Activated CD8-positive, alpha-beta T cell treated with anti-CD3 and anti-CD28 coated beads for 36 hours (primary cell): Measurements from ENCODE around the gene PAPOLA. TPM values are rescaled to one million over a fixed set of nuclear protein-coding genes. Genes with fewer than 3 reads are reported as not detected.
A peak's percentile ranks its signal among the peaks of the same experiment; 100 is the strongest.

Source experiments
- ATAC-seq: fragments of 200-7000 bp; cut with Tn5 transposase; one replicate; pipeline ENCODE4 v1.10.0; 2021; ENCODE audit warnings: mild to moderate bottlenecking, moderate library complexity
- CTCF ChIA-PET: fragments of 350-600 bp; sonication (Branson Sonifier 250); formaldehyde crosslinking; loops from one replicate; lab custom pipeline; 2021; ENCODE audit warnings: antibody characterized with exemption; lab: Charles Lee
- POLR2A ChIA-PET: fragments of 350-600 bp; sonication (Branson Sonifier 250); formaldehyde crosslinking; loops from one replicate; lab custom pipeline; 2021; ENCODE audit warnings: antibody characterized with exemption; lab: Charles Lee
- DNase-seq: peaks from one replicate; pipeline ENCODE4 v3.0.0-alpha.2; 2020
- H3K27ac Mint-ChIP-seq: one replicate; pipeline ENCODE4 v1.8.0; 2021; ENCODE audit warnings: mild to moderate bottlenecking, mixed read lengths
- H3K27me3 Mint-ChIP-seq: one replicate; pipeline ENCODE4 v1.8.0; 2021; ENCODE audit warnings: mixed read lengths
- H3K36me3 Mint-ChIP-seq: one replicate; pipeline ENCODE4 v1.8.0; 2021; ENCODE audit warnings: low read depth, mixed read lengths
- H3K4me1 Mint-ChIP-seq: one replicate; pipeline ENCODE4 v1.8.0; 2021; ENCODE audit warnings: low read depth, mixed read lengths
- H3K4me3 Mint-ChIP-seq: one replicate; pipeline ENCODE4 v1.8.0; 2021; ENCODE audit warnings: mild to moderate bottlenecking, moderate library complexity, mixed read lengths
- H3K9me3 Mint-ChIP-seq: one replicate; pipeline ENCODE4 v1.8.0; 2021; ENCODE audit warnings: mixed read lengths
- intact Hi-C: fragments of 100-400 bp; cut with micrococcal nuclease; formaldehyde crosslinking; loops from one replicate; pipeline ENCODE4 v1.10.0; 2022
- total RNA-seq, 2 experiments: library from RNA; stranded (reverse); gene quantifications; one replicate each; pipeline ENCODE4 v1.2.3, GENCODE V29; 2021
- TF ChIP-seq, protein P1 (sequence below): fragments of 200-600 bp; IDR thresholded peaks from one replicate; pipeline ENCODE4 v1.8.0; 2022; ENCODE audit warnings: antibody characterized with exemption, mild to moderate bottlenecking

The PAPOLA gene
- total RNA-seq, 2 experiments from 2014 or later, result 176 to 178 TPM

DNA sequence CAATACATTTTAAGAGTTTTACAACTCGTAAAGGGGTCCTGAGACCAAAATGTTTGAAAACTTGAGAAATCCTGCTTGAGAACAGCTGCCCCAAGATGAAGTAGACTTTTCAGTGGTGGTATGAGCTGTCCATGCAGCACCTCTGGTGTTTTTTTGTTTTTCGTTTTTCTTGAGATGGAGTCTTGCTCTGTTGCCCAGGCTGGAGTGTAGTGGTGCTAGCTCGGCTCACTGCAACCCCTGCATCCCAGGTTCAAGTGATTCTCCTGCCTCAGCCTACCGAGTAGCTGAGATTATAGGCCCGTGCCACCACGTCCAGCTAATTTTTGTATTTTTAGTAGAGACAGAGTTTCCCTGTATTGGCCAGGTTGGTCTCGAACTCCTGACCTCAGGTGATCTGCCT lies 5.5 kb downstream of the PAPOLA start:
- ChIA-PET POLR2A (no interaction called here), CTCF (interaction anchor here (1.7 kb wide), 1 partner anchor 407 kb away, joined by 4 read pairs; no protein-coding TSS in a partner anchor)
- H3K36me3 Mint-ChIP-seq, result peaks cover 36% of the 10 kb centered on the region
- H3K4me1 Mint-ChIP-seq, result peaks cover 81% of the 10 kb centered on the region
- H3K4me3 Mint-ChIP-seq, result no peak overlapping the region
- H3K9me3 Mint-ChIP-seq, result no peaks in the 10 kb centered on the region
- H3K27ac Mint-ChIP-seq, result peak overlapping the region; percentile 20
- TF ChIP-seq, protein P1, sequence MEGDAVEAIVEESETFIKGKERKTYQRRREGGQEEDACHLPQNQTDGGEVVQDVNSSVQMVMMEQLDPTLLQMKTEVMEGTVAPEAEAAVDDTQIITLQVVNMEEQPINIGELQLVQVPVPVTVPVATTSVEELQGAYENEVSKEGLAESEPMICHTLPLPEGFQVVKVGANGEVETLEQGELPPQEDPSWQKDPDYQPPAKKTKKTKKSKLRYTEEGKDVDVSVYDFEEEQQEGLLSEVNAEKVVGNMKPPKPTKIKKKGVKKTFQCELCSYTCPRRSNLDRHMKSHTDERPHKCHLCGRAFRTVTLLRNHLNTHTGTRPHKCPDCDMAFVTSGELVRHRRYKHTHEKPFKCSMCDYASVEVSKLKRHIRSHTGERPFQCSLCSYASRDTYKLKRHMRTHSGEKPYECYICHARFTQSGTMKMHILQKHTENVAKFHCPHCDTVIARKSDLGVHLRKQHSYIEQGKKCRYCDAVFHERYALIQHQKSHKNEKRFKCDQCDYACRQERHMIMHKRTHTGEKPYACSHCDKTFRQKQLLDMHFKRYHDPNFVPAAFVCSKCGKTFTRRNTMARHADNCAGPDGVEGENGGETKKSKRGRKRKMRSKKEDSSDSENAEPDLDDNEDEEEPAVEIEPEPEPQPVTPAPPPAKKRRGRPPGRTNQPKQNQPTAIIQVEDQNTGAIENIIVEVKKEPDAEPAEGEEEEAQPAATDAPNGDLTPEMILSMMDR, result no peak
- ATAC-seq (no peak), DNase-seq (no peak)
- H3K27me3 Mint-ChIP-seq, result no peaks in the 10 kb centered on the region
- intact Hi-C loops, result no loop called here

DNA sequence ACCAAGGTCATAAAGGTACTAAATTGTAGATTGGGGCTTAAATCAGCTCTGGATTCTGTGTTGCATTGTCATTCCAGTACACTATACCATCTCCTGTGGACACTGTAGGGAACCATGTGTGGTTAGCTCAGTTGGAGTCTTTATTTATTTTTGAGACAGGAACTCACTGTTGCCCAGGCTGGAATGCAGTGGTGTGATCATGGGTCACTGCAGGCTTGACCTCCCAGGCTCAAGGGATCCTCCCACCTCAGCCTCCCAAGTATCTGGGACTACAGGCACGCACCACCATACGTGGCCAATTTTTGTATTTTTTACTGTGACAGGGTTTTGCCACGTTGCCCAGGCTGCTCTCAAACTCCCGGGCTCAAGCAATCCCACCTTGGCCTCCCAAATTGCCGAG lies 6.7 kb downstream of the PAPOLA start:
- ChIA-PET POLR2A (no interaction called here), CTCF (interaction anchor here (1.7 kb wide), 1 partner anchor 408 kb away, joined by 4 read pairs; no protein-coding TSS in a partner anchor)
- peaks cover 26% of the 10 kb centered on the region for H3K36me3 Mint-ChIP-seq
- H3K27ac Mint-ChIP-seq, result peak overlapping the region; percentile 24
- TF ChIP-seq, protein P1, result no peak
- no peak overlapping the region for H3K4me3 Mint-ChIP-seq
- H3K9me3 Mint-ChIP-seq, result no peaks in the 10 kb centered on the region
- DNase-seq (no peak), ATAC-seq (no peak)
- H3K4me1 Mint-ChIP-seq, result peaks cover 86% of the 10 kb centered on the region
- no peaks in the 10 kb centered on the region for H3K27me3 Mint-ChIP-seq
- intact Hi-C loops, result no loop called here

DNA sequence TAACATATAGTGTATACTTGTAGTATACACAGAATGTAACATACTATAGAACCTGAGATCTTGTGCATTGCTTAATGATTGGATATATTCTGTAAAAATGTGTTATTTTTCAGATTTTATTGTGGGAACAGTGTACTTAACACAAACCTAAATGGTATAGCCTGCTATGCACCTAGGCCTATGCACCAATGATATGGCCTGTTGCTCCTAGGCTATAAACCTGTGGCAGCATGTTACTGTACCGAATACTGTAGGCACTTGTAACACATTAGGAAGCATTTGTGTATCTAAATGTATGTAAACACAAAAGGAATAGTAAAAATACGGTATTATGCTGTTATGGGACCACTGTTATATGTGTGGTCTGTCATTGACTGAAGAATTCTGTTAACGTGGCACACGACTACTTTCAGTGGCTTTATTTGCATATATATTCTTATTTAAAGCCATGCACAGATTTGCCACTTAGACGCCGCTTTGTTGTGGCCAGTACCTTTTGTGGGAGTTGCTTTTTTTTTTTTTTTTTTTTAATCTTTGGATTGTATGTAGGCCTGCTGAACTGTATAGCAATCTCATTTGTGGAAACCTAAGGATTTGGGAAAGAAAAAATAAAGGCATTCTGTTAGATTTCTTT lies 7.4 kb downstream of the PAPOLA start:
- H3K27ac Mint-ChIP-seq, result no peak overlapping the region
- ATAC-seq (peak; percentile 24), DNase-seq (peak; percentile 19)
- H3K36me3 Mint-ChIP-seq, result peaks cover 20% of the 10 kb centered on the region
- H3K27me3 Mint-ChIP-seq, result no peaks in the 10 kb centered on the region
- TF ChIP-seq, protein P1, result no peak
- H3K4me1 Mint-ChIP-seq, result peaks cover 86% of the 10 kb centered on the region
- intact Hi-C loops, result no loop called here
- H3K4me3 Mint-ChIP-seq, result no peak overlapping the region
- CTCF ChIA-PET, result no interaction called here
- POLR2A ChIA-PET, result no interaction called here
- H3K9me3 Mint-ChIP-seq, result no peaks in the 10 kb centered on the region

DNA sequence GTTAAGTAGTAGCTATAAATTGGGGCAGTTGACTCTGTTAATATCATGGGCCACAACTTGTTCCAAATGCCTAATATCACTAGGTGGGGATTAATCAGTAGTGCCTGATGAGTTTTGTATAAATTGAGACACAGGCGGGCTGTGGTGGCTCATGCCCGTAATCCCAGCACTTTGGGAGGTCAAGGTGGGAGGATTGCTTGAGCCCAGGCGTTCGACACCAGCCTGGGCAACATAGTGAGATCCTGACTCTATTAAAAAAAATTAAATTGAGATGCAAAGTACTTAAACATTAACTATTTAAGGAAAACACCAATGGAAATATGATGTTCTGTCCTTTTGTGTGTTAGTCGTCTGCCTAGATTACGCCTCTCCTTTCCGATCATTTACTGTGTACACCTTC lies 9.0 kb downstream of the PAPOLA start:
- POLR2A ChIA-PET, result interaction anchor here (1.0 kb wide), 1 partner anchor 21 kb away, joined by 3 read pairs; no protein-coding TSS in a partner anchor
- TF ChIP-seq, protein P1, result no peak
- DNase-seq (no peak), ATAC-seq (no peak)
- H3K4me1 Mint-ChIP-seq, result peaks cover 85% of the 10 kb centered on the region
- H3K27me3 Mint-ChIP-seq, result no peaks in the 10 kb centered on the region
- no peak overlapping the region for H3K27ac Mint-ChIP-seq
- H3K9me3 Mint-ChIP-seq, result no peaks in the 10 kb centered on the region
- intact Hi-C loops, result no loop called here
- no peak overlapping the region for H3K4me3 Mint-ChIP-seq
- CTCF ChIA-PET, result no interaction called here
- peaks cover 5% of the 10 kb centered on the region for H3K36me3 Mint-ChIP-seq

DNA sequence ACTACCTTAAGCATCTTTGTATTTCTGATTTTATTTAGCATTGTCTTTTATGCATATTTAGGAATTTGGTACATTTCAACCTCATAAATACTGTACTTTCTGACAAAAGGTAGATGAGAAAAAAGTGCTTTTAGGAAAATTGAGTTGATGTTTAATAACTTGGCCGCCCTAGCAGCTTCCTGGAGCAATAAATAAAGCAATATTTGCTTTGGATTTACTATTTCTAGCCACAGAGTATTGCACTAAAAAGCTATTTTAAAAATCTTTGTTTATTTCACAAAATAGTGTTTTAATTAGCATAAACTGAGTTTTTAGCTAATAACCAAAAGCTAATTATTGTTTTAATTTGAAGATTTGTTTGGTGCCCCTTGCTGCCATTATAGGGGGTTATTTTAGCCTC lies 9.5 kb downstream of the PAPOLA start:
- CTCF ChIA-PET, result no interaction called here
- H3K9me3 Mint-ChIP-seq, result no peaks in the 10 kb centered on the region
- no peak overlapping the region for H3K4me3 Mint-ChIP-seq
- H3K27ac Mint-ChIP-seq, result no peak overlapping the region
- H3K4me1 Mint-ChIP-seq, result peaks cover 84% of the 10 kb centered on the region
- TF ChIP-seq, protein P1, result no peak
- intact Hi-C loops, result no loop called here
- no peaks in the 10 kb centered on the region for H3K27me3 Mint-ChIP-seq
- peaks cover 4% of the 10 kb centered on the region for H3K36me3 Mint-ChIP-seq
- DNase-seq (no peak), ATAC-seq (no peak)
- POLR2A ChIA-PET, result interaction anchor here (1.2 kb wide), 1 partner anchor 9 kb away, joined by 6 read pairs; no protein-coding TSS in a partner anchor
